HEK293 (cell line): Measurements from ENCODE around the gene MT1HL1.

Experiments
- EGR2 ChIP-seq: fragments of 450-650 bp; formaldehyde crosslinking; IDR thresholded peaks from 2 replicates; pipeline ENCODE4 v1.5.1; 2016; ENCODE audit warnings: low read depth, missing biosample characterization, missing genetic modification characterization
- GLI2 ChIP-seq: fragments of 450-650 bp; formaldehyde crosslinking; IDR thresholded peaks from 2 replicates; pipeline ENCODE4; 2017; ENCODE audit warnings: missing biosample characterization, missing genetic modification characterization, low read depth, borderline replicate concordance
- HOXD13 ChIP-seq: sonication (generic); formaldehyde crosslinking; IDR thresholded peaks from 2 replicates; pipeline ENCODE4 v1.8.0; 2022; ENCODE audit warnings: missing genetic modification reagents, borderline replicate concordance
- MYNN ChIP-seq: fragments of 450-650 bp; formaldehyde crosslinking; IDR thresholded peaks from 2 replicates; pipeline ENCODE4 v1.5.1; 2016; ENCODE audit warnings: missing biosample characterization, missing genetic modification characterization, borderline replicate concordance
- PRDM1 ChIP-seq: fragments of 450-650 bp; formaldehyde crosslinking; IDR thresholded peaks from 2 replicates; pipeline ENCODE4; 2016; ENCODE audit warnings: missing biosample characterization, missing genetic modification characterization
- REPIN1 ChIP-seq: fragments of 450-650 bp; formaldehyde crosslinking; IDR thresholded peaks from 2 replicates; pipeline ENCODE4 v1.5.1; 2017; ENCODE audit warnings: missing biosample characterization, missing genetic modification characterization, low read depth
- SP2 ChIP-seq: fragments of 450-650 bp; formaldehyde crosslinking; IDR thresholded peaks from 2 replicates; pipeline ENCODE4 v1.5.1; 2016; ENCODE audit warnings: missing biosample characterization, missing genetic modification characterization
- WT1 ChIP-seq: fragments of 450-650 bp; formaldehyde crosslinking; IDR thresholded peaks from 2 replicates; pipeline ENCODE4 v1.5.1; 2016; ENCODE audit warnings: missing biosample characterization, missing genetic modification characterization
- ZNF121 ChIP-seq: fragments of 450-650 bp; formaldehyde crosslinking; IDR thresholded peaks from 2 replicates; pipeline ENCODE4 v1.5.1; 2016; ENCODE audit warnings: missing biosample characterization, missing genetic modification characterization
- ZNF140 ChIP-seq: fragments of 450-650 bp; formaldehyde crosslinking; IDR thresholded peaks from 2 replicates; pipeline ENCODE4 v1.5.1; 2016; ENCODE audit warnings: missing biosample characterization, missing genetic modification characterization
- ZNF146 ChIP-seq: fragments of 450-650 bp; formaldehyde crosslinking; IDR thresholded peaks from 2 replicates; pipeline ENCODE4 v1.5.1; 2016; ENCODE audit warnings: missing biosample characterization, missing genetic modification characterization
- ZNF174 ChIP-seq: fragments of 450-650 bp; formaldehyde crosslinking; IDR thresholded peaks from 2 replicates; pipeline ENCODE4 v1.5.0; 2017; ENCODE audit warnings: missing biosample characterization, mild to moderate bottlenecking, missing genetic modification characterization
- ZNF19 ChIP-seq: fragments of 450-650 bp; formaldehyde crosslinking; IDR thresholded peaks from 2 replicates; pipeline ENCODE4; 2016; ENCODE audit warnings: missing biosample characterization, missing genetic modification characterization, low read depth
- ZNF223 ChIP-seq: fragments of 450-650 bp; formaldehyde crosslinking; IDR thresholded peaks from 2 replicates; pipeline ENCODE4 v1.5.1; 2016; ENCODE audit warnings: missing biosample characterization, missing genetic modification characterization
- ZNF248 ChIP-seq: fragments of 450-650 bp; formaldehyde crosslinking; IDR thresholded peaks from 2 replicates; pipeline ENCODE4 v1.5.1; 2017; ENCODE audit warnings: missing biosample characterization, missing genetic modification characterization
- ZNF292 ChIP-seq: fragments of 450-650 bp; formaldehyde crosslinking; IDR thresholded peaks from 2 replicates; pipeline ENCODE4 v1.5.1; 2016; ENCODE audit warnings: low read depth, missing biosample characterization, missing genetic modification characterization, borderline replicate concordance
- ZNF311 ChIP-seq: fragments of 450-650 bp; formaldehyde crosslinking; IDR thresholded peaks from 2 replicates; pipeline ENCODE4 v1.5.1; 2017; ENCODE audit warnings: missing biosample characterization, missing genetic modification characterization, borderline replicate concordance
- ZNF335 ChIP-seq: fragments of 450-650 bp; formaldehyde crosslinking; conservative IDR thresholded peaks from 2 replicates; pipeline ENCODE4 v1.5.1; 2016; ENCODE audit warnings: missing biosample characterization, missing genetic modification characterization
- ZNF423 ChIP-seq: fragments of 450-650 bp; formaldehyde crosslinking; IDR thresholded peaks from 2 replicates; pipeline ENCODE4 v1.5.1; 2016; ENCODE audit warnings: missing biosample characterization, missing genetic modification characterization
- ZNF558 ChIP-seq: fragments of 450-650 bp; formaldehyde crosslinking; IDR thresholded peaks from 2 replicates; pipeline ENCODE4 v1.5.1; 2016; ENCODE audit warnings: missing biosample characterization, missing genetic modification characterization
- ZNF791 ChIP-seq: fragments of 450-650 bp; formaldehyde crosslinking; IDR thresholded peaks from 2 replicates; pipeline ENCODE4 v1.5.1; 2016; ENCODE audit warnings: missing biosample characterization, missing genetic modification characterization
- TF ChIP-seq, protein P1 (sequence below): fragments of 450-650 bp; formaldehyde crosslinking; IDR thresholded peaks from 2 replicates; pipeline ENCODE4 v1.5.1; 2017; ENCODE audit warnings: missing biosample characterization, missing genetic modification characterization
- TF ChIP-seq, protein P2 (sequence below): fragments of 450-650 bp; formaldehyde crosslinking; IDR thresholded peaks from 2 replicates; pipeline ENCODE4 v1.5.1; 2016; ENCODE audit warnings: missing biosample characterization, missing genetic modification characterization
- TF ChIP-seq, protein P3 (sequence below): fragments of 450-650 bp; formaldehyde crosslinking; IDR thresholded peaks from 2 replicates; pipeline ENCODE4 v1.5.1; 2016; ENCODE audit warnings: missing biosample characterization, missing genetic modification characterization
- TF ChIP-seq, protein P4 (sequence below): fragments of 450-650 bp; formaldehyde crosslinking; IDR thresholded peaks from 2 replicates; pipeline ENCODE4 v1.5.1; 2016; ENCODE audit warnings: missing biosample characterization, missing genetic modification characterization, low read depth
- TF ChIP-seq, protein P5 (sequence below): fragments of 450-650 bp; formaldehyde crosslinking; IDR thresholded peaks from 2 replicates; pipeline ENCODE4 v1.5.1; 2016; ENCODE audit warnings: missing biosample characterization, missing genetic modification characterization
- TF ChIP-seq, protein P6 (sequence below): fragments of 450-650 bp; IDR thresholded peaks from 2 replicates; pipeline ENCODE4 v1.5.1; 2018; ENCODE audit warnings: missing biosample characterization, missing genetic modification characterization
- TF ChIP-seq, protein P7 (sequence below): fragments of 450-650 bp; formaldehyde crosslinking; IDR thresholded peaks from 2 replicates; pipeline ENCODE4 v1.5.1; 2016; ENCODE audit warnings: missing biosample characterization, missing genetic modification characterization

The MT1HL1 gene

DNA sequence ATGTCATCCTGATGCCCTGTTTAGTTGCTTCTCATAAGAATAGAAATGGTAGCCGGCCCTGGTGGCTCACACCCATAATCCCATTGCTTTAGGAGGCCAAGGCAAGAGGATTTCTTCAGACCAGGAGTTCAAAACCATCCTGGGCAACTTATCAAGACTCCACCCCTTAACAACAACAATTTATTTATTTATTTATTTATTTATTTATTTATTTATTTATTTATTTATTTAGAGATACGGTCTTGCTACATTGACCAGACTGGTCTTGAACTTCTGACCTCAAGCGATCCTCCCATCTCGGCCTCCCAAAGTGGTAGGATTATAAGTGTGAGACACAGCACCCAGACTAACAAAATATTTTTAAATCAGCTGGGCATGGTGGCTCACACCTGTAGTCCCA lies 4.0 kb downstream of the MT1HL1 start (continued):
- TF ChIP-seq, protein P1, sequence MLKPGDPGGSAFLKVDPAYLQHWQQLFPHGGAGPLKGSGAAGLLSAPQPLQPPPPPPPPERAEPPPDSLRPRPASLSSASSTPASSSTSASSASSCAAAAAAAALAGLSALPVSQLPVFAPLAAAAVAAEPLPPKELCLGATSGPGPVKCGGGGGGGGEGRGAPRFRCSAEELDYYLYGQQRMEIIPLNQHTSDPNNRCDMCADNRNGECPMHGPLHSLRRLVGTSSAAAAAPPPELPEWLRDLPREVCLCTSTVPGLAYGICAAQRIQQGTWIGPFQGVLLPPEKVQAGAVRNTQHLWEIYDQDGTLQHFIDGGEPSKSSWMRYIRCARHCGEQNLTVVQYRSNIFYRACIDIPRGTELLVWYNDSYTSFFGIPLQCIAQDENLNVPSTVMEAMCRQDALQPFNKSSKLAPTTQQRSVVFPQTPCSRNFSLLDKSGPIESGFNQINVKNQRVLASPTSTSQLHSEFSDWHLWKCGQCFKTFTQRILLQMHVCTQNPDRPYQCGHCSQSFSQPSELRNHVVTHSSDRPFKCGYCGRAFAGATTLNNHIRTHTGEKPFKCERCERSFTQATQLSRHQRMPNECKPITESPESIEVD = no peak
- TF ChIP-seq, protein P2, sequence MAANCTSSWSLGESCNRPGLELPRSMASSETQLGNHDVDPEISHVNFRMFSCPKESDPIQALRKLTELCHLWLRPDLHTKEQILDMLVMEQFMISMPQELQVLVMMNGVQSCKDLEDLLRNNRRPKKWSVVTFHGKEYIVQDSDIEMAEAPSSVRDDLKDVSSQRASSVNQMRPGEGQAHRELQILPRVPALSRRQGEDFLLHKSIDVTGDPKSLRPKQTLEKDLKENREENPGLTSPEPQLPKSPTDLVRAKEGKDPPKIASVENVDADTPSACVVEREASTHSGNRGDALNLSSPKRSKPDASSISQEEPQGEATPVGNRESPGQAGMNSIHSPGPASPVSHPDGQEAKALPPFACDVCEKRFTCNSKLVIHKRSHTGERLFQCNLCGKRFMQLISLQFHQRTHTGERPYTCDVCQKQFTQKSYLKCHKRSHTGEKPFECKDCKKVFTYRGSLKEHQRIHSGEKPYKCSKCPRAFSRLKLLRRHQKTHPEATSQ = no peak
- TF ChIP-seq MYNN (tag by site-specific recombination) = no peak
- peak; percentile 84 for TF ChIP-seq ZNF19 (tag by site-specific recombination)
- no peak for TF ChIP-seq ZNF248
- TF ChIP-seq ZNF311 (tag by site-specific recombination) = no peak
- TF ChIP-seq GLI2 (tag by site-specific recombination) = peak; percentile 52; the same call in 1 of the 2 replicates
- no peak for TF ChIP-seq EGR2 (tag by site-specific recombination)
- TF ChIP-seq ZNF146 (tag by site-specific recombination) = no peak
- peak; percentile 96 for TF ChIP-seq ZNF140 (tag by site-specific recombination)
- TF ChIP-seq ZNF791 (tag by site-specific recombination) = peak; percentile 80
- TF ChIP-seq, protein P3, sequence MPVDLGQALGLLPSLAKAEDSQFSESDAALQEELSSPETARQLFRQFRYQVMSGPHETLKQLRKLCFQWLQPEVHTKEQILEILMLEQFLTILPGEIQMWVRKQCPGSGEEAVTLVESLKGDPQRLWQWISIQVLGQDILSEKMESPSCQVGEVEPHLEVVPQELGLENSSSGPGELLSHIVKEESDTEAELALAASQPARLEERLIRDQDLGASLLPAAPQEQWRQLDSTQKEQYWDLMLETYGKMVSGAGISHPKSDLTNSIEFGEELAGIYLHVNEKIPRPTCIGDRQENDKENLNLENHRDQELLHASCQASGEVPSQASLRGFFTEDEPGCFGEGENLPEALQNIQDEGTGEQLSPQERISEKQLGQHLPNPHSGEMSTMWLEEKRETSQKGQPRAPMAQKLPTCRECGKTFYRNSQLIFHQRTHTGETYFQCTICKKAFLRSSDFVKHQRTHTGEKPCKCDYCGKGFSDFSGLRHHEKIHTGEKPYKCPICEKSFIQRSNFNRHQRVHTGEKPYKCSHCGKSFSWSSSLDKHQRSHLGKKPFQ = 0 out of 2 replicates have a peak, but pooled peaks have one; percentile 47
- TF ChIP-seq, protein P4, sequence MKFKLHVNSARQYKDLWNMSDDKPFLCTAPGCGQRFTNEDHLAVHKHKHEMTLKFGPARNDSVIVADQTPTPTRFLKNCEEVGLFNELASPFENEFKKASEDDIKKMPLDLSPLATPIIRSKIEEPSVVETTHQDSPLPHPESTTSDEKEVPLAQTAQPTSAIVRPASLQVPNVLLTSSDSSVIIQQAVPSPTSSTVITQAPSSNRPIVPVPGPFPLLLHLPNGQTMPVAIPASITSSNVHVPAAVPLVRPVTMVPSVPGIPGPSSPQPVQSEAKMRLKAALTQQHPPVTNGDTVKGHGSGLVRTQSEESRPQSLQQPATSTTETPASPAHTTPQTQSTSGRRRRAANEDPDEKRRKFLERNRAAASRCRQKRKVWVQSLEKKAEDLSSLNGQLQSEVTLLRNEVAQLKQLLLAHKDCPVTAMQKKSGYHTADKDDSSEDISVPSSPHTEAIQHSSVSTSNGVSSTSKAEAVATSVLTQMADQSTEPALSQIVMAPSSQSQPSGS (tag by site-specific recombination) = no peak
- no peak for TF ChIP-seq HOXD13 (CRISPR knock-in tag)
- TF ChIP-seq ZNF121 (tag by site-specific recombination) = peak; percentile 57; the same call in 1 of the 2 replicates
- no peak for TF ChIP-seq PRDM1 (tag by site-specific recombination)
- TF ChIP-seq SP2 (tag by site-specific recombination) = no peak
- no peak for TF ChIP-seq ZNF174 (tag by site-specific recombination)
- TF ChIP-seq, protein P5, sequence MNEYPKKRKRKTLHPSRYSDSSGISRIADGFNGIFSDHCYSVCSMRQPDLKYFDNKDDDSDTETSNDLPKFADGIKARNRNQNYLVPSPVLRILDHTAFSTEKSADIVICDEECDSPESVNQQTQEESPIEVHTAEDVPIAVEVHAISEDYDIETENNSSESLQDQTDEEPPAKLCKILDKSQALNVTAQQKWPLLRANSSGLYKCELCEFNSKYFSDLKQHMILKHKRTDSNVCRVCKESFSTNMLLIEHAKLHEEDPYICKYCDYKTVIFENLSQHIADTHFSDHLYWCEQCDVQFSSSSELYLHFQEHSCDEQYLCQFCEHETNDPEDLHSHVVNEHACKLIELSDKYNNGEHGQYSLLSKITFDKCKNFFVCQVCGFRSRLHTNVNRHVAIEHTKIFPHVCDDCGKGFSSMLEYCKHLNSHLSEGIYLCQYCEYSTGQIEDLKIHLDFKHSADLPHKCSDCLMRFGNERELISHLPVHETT = no peak
- no peak for TF ChIP-seq ZNF423 (tag by site-specific recombination)
- TF ChIP-seq ZNF335 (tag by site-specific recombination) = no peak
- TF ChIP-seq ZNF558 (tag by site-specific recombination) = peak; percentile 86
- no peak for TF ChIP-seq ZNF223 (tag by site-specific recombination)
- TF ChIP-seq REPIN1 (tag by site-specific recombination) = no peak
- TF ChIP-seq, protein P6, sequence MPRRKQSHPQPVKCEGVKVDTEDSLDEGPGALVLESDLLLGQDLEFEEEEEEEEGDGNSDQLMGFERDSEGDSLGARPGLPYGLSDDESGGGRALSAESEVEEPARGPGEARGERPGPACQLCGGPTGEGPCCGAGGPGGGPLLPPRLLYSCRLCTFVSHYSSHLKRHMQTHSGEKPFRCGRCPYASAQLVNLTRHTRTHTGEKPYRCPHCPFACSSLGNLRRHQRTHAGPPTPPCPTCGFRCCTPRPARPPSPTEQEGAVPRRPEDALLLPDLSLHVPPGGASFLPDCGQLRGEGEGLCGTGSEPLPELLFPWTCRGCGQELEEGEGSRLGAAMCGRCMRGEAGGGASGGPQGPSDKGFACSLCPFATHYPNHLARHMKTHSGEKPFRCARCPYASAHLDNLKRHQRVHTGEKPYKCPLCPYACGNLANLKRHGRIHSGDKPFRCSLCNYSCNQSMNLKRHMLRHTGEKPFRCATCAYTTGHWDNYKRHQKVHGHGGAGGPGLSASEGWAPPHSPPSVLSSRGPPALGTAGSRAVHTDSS (tag by site-specific recombination) = no peak
- peak; percentile 91; the same call in 1 of the 2 replicates for TF ChIP-seq ZNF292 (tag by site-specific recombination)
- TF ChIP-seq WT1 (tag by site-specific recombination) = peak; percentile 28; the same call in 1 of the 2 replicates
- TF ChIP-seq, protein P7, sequence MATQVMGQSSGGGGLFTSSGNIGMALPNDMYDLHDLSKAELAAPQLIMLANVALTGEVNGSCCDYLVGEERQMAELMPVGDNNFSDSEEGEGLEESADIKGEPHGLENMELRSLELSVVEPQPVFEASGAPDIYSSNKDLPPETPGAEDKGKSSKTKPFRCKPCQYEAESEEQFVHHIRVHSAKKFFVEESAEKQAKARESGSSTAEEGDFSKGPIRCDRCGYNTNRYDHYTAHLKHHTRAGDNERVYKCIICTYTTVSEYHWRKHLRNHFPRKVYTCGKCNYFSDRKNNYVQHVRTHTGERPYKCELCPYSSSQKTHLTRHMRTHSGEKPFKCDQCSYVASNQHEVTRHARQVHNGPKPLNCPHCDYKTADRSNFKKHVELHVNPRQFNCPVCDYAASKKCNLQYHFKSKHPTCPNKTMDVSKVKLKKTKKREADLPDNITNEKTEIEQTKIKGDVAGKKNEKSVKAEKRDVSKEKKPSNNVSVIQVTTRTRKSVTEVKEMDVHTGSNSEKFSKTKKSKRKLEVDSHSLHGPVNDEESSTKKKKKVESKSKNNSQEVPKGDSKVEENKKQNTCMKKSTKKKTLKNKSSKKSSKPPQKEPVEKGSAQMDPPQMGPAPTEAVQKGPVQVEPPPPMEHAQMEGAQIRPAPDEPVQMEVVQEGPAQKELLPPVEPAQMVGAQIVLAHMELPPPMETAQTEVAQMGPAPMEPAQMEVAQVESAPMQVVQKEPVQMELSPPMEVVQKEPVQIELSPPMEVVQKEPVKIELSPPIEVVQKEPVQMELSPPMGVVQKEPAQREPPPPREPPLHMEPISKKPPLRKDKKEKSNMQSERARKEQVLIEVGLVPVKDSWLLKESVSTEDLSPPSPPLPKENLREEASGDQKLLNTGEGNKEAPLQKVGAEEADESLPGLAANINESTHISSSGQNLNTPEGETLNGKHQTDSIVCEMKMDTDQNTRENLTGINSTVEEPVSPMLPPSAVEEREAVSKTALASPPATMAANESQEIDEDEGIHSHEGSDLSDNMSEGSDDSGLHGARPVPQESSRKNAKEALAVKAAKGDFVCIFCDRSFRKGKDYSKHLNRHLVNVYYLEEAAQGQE (tag by site-specific recombination) = peak; percentile 86
